Activated CD4-positive, alpha-beta T cell treated with anti-CD3 and anti-CD28 coated beads for 36 hours (primary cell): Measurements from ENCODE around the gene TIMP2. TPM values are rescaled to one million over a fixed set of nuclear protein-coding genes. Genes with fewer than 3 reads are reported as not detected.

Source experiments
- ATAC-seq: fragments of 200-7000 bp; cut with Tn5 transposase; one replicate; pipeline ENCODE4 v1.10.0; 2021; ENCODE audit warnings: mild to moderate bottlenecking, moderate library complexity
- CTCF ChIA-PET: fragments of 350-600 bp; sonication (Branson Sonifier 250); formaldehyde crosslinking; loops from one replicate; lab custom pipeline; 2021; ENCODE audit warnings: antibody characterized with exemption; lab: Charles Lee
- POLR2A ChIA-PET: fragments of 350-600 bp; sonication (Branson Sonifier 250); formaldehyde crosslinking; loops from one replicate; lab custom pipeline; 2021; ENCODE audit warnings: antibody characterized with exemption, inconsistent platforms; lab: Charles Lee
- DNase-seq: peaks from one replicate; pipeline ENCODE4 v3.0.0-alpha.2; 2020
- H3K27ac Mint-ChIP-seq: one replicate; pipeline ENCODE4 v1.8.0; 2021; ENCODE audit warnings: mixed read lengths
- H3K27me3 Mint-ChIP-seq: one replicate; pipeline ENCODE4 v1.8.0; 2021; ENCODE audit warnings: mixed read lengths
- H3K36me3 Mint-ChIP-seq: one replicate; pipeline ENCODE4 v1.8.0; 2021; ENCODE audit warnings: low read depth, mixed read lengths
- H3K4me1 Mint-ChIP-seq: one replicate; pipeline ENCODE4 v1.8.0; 2021; ENCODE audit warnings: mixed read lengths
- H3K4me3 Mint-ChIP-seq: one replicate; pipeline ENCODE4 v1.8.0; 2021; ENCODE audit warnings: mild to moderate bottlenecking, moderate library complexity, mixed read lengths
- H3K9me3 Mint-ChIP-seq: one replicate; pipeline ENCODE4 v1.8.0; 2021; ENCODE audit warnings: low read depth, mixed read lengths
- intact Hi-C, 2 experiments: fragments of 100-400 bp; cut with DNase I in 1 of 2; cut with micrococcal nuclease in 1 of 2; formaldehyde crosslinking; loops; one replicate each; pipeline versions ENCODE4 v1.14.2 to v1.15.1; 2022 to 2024; cut with DNase I, micrococcal nuclease
- total RNA-seq, 2 experiments: library from RNA; stranded (reverse); gene quantifications; one replicate each; pipeline ENCODE4 v1.2.3, GENCODE V29; 2021

Gene TIMP2
- total RNA-seq, 2 experiments from 2014 or later: 1.6 to 1.9 TPM

GRCh38 chr17:78840530-78840779 lies 84.7 kb downstream of the TIMP2 start:
- H3K27me3 Mint-ChIP-seq: no peaks in the 10 kb centered on the region
- H3K9me3 Mint-ChIP-seq: no peaks in the 10 kb centered on the region
- peaks cover 44% of the 10 kb centered on the region for H3K4me1 Mint-ChIP-seq
- ATAC-seq: no peak
- intact Hi-C loops: loop anchor here (1.0 to 5.0 kb wide), 10 partner anchors 23 to 957 kb away; partner anchors contain the start of genes CYTH1 (in 2 of the 2), CANT1 (in 1 of the 2), CBX8 (in 1 of the 2) and ENGASE (in 1 of the 2)
- no peak for DNase-seq
- CTCF ChIA-PET: no interaction called here
- POLR2A ChIA-PET: no interaction called here
- H3K27ac Mint-ChIP-seq: peak overlapping the region; percentile 96
- peak overlapping the region; percentile 86 for H3K4me3 Mint-ChIP-seq
- peaks cover 32% of the 10 kb centered on the region for H3K36me3 Mint-ChIP-seq

- ATAC-seq (peak; percentile 3), DNase-seq (peak; percentile 67)
- POLR2A ChIA-PET: no interaction called here
- peak overlapping the region; percentile 86 for H3K4me3 Mint-ChIP-seq
- no peaks in the 10 kb centered on the region for H3K9me3 Mint-ChIP-seq
- H3K27ac Mint-ChIP-seq: peak overlapping the region; percentile 93
- H3K4me1 Mint-ChIP-seq: peaks cover 44% of the 10 kb centered on the region
- CTCF ChIA-PET: no interaction called here
- intact Hi-C loops: loop anchor here (1.0 to 5.0 kb wide), 10 partner anchors 23 to 957 kb away; partner anchors contain the start of genes CYTH1 (in 2 of the 2), CANT1 (in 1 of the 2), CBX8 (in 1 of the 2) and ENGASE (in 1 of the 2)
- no peaks in the 10 kb centered on the region for H3K27me3 Mint-ChIP-seq
- H3K36me3 Mint-ChIP-seq: peaks cover 38% of the 10 kb centered on the region
Observed at GRCh38 chr17:78839762-78840529, 85.2 kb downstream of the TIMP2 start.

- intact Hi-C loops: loop anchor here in 1 of 2 experiments (1.0 kb wide), 1 partner anchor 22 kb away; no protein-coding TSS in a partner anchor
- Mint-ChIP-seq H3K4me3 (peak overlapping the region; percentile 86), H3K27me3 (no peaks in the 10 kb centered on the region), H3K9me3 (no peaks in the 10 kb centered on the region), H3K36me3 (peaks cover 41% of the 10 kb centered on the region), H3K4me1 (peaks cover 41% of the 10 kb centered on the region), H3K27ac (peak overlapping the region; percentile 93)
- ATAC-seq (peak; percentile 10), DNase-seq (no peak)
- ChIA-PET CTCF (interaction anchor here (1.6 kb wide), 1 partner anchor 10 kb away, joined by 4 read pairs; no protein-coding TSS in a partner anchor), POLR2A (no interaction called here)
Observed at GRCh38 chr17:78839235-78839761, 85.9 kb downstream of the TIMP2 start.

GRCh38 chr17:78838574-78839005 lies 86.6 kb downstream of the TIMP2 start:
- Mint-ChIP-seq H3K27me3 (no peaks in the 10 kb centered on the region), H3K36me3 (peaks cover 44% of the 10 kb centered on the region), H3K4me3 (peak overlapping the region; percentile 86), H3K9me3 (no peaks in the 10 kb centered on the region), H3K4me1 (peaks cover 35% of the 10 kb centered on the region), H3K27ac (peak overlapping the region; percentile 93)
- POLR2A ChIA-PET: no interaction called here
- no peak for ATAC-seq
- CTCF ChIA-PET: interaction anchor here (0.9 to 1.6 kb wide), 3 partner anchors 10 to 133 kb away, joined by 3 to 4 read pairs (median 3); no protein-coding TSS in a partner anchor
- DNase-seq: no peak
- intact Hi-C loops: loop anchor here in 1 of 2 experiments (1.0 kb wide), 1 partner anchor 21 kb away; no protein-coding TSS in a partner anchor

GRCh38 chr17:78836420-78837021 lies 88.7 kb downstream of the TIMP2 start:
- Mint-ChIP-seq H3K4me3 (no peak overlapping the region), H3K27ac (peak overlapping the region; percentile 6), H3K9me3 (no peaks in the 10 kb centered on the region), H3K36me3 (peaks cover 64% of the 10 kb centered on the region), H3K4me1 (peaks cover 27% of the 10 kb centered on the region), H3K27me3 (no peaks in the 10 kb centered on the region)
- ChIA-PET CTCF (interaction anchor here (1.4 to 1.5 kb wide), 2 partner anchors 9 to 13 kb away, joined by 3 to 5 read pairs; no protein-coding TSS in a partner anchor), POLR2A (no interaction called here)
- DNase-seq (no peak), ATAC-seq (no peak)
- intact Hi-C loops: no loop called here

GRCh38 chr17:78834571-78834970 lies 90.6 kb downstream of the TIMP2 start:
- ATAC-seq (no peak), DNase-seq (no peak)
- Mint-ChIP-seq H3K4me3 (no peak overlapping the region), H3K9me3 (no peaks in the 10 kb centered on the region), H3K4me1 (peaks cover 31% of the 10 kb centered on the region), H3K36me3 (peaks cover 75% of the 10 kb centered on the region), H3K27ac (no peak overlapping the region), H3K27me3 (no peaks in the 10 kb centered on the region)
- ChIA-PET POLR2A (no interaction called here), CTCF (interaction anchor here (0.7 to 0.8 kb wide), 2 partner anchors 14 to 112 kb away, joined by 3 to 5 read pairs; no protein-coding TSS in a partner anchor)
- intact Hi-C loops: no loop called here

- ATAC-seq: no peak
- intact Hi-C loops: no loop called here
- POLR2A ChIA-PET: interaction anchor here (0.9 kb wide), 1 partner anchor 12 kb away, joined by 6 read pairs; no protein-coding TSS in a partner anchor
- CTCF ChIA-PET: interaction anchor here (0.6 kb wide), 1 partner anchor 62 kb away, joined by 3 read pairs; no protein-coding TSS in a partner anchor
- no peaks in the 10 kb centered on the region for H3K9me3 Mint-ChIP-seq
- peaks cover 15% of the 10 kb centered on the region for H3K4me1 Mint-ChIP-seq
- no peak for DNase-seq
- no peak overlapping the region for H3K4me3 Mint-ChIP-seq
- H3K27ac Mint-ChIP-seq: no peak overlapping the region
- H3K36me3 Mint-ChIP-seq: peaks cover 76% of the 10 kb centered on the region
- H3K27me3 Mint-ChIP-seq: no peaks in the 10 kb centered on the region
Observed at GRCh38 chr17:78832541-78832810, 92.7 kb downstream of the TIMP2 start.

- CTCF ChIA-PET: no interaction called here
- H3K36me3 Mint-ChIP-seq: peaks cover 71% of the 10 kb centered on the region
- POLR2A ChIA-PET: interaction anchor here (0.6 to 0.9 kb wide), 5 partner anchors 12 to 468 kb away, joined by 3 to 7 read pairs (median 6); no protein-coding TSS in a partner anchor
- H3K4me1 Mint-ChIP-seq: peaks cover 10% of the 10 kb centered on the region
- DNase-seq (no peak), ATAC-seq (no peak)
- H3K9me3 Mint-ChIP-seq: no peaks in the 10 kb centered on the region
- no peaks in the 10 kb centered on the region for H3K27me3 Mint-ChIP-seq
- no peak overlapping the region for H3K27ac Mint-ChIP-seq
- H3K4me3 Mint-ChIP-seq: no peak overlapping the region
- intact Hi-C loops: no loop called here
Observed at GRCh38 chr17:78831688-78832540, 93.3 kb downstream of the TIMP2 start.

- no peaks in the 10 kb centered on the region for H3K9me3 Mint-ChIP-seq
- no peaks in the 10 kb centered on the region for H3K27me3 Mint-ChIP-seq
- H3K27ac Mint-ChIP-seq: no peak overlapping the region
- CTCF ChIA-PET: interaction anchor here (0.5 to 1.3 kb wide), 3 partner anchors 9 to 1493 kb away, joined by 3 to 4 read pairs (median 3); no protein-coding TSS in a partner anchor
- POLR2A ChIA-PET: interaction anchor here (0.6 to 0.8 kb wide), 2 partner anchors 12 to 330 kb away, joined by 3 read pairs; no protein-coding TSS in a partner anchor
- no peak for DNase-seq
- no peak for ATAC-seq
- no peak overlapping the region for H3K4me3 Mint-ChIP-seq
- peaks cover 66% of the 10 kb centered on the region for H3K36me3 Mint-ChIP-seq
- peaks cover 21% of the 10 kb centered on the region for H3K4me1 Mint-ChIP-seq
- intact Hi-C loops: no loop called here
Observed at GRCh38 chr17:78829477-78829876, 95.7 kb downstream of the TIMP2 start.

- no peak overlapping the region for H3K27ac Mint-ChIP-seq
- no peaks in the 10 kb centered on the region for H3K9me3 Mint-ChIP-seq
- peaks cover 21% of the 10 kb centered on the region for H3K4me1 Mint-ChIP-seq
- peak; percentile 59 for DNase-seq
- intact Hi-C loops: no loop called here
- peaks cover 70% of the 10 kb centered on the region for H3K36me3 Mint-ChIP-seq
- CTCF ChIA-PET: interaction anchor here (0.5 to 1.3 kb wide), 6 partner anchors 8 to 1492 kb away, joined by 3 to 5 read pairs (median 3); no protein-coding TSS in a partner anchor
- no peaks in the 10 kb centered on the region for H3K27me3 Mint-ChIP-seq
- ATAC-seq: peak; percentile 91
- no peak overlapping the region for H3K4me3 Mint-ChIP-seq
- POLR2A ChIA-PET: interaction anchor here (0.8 to 1.1 kb wide), 2 partner anchors 9 to 12 kb away, joined by 3 read pairs; no protein-coding TSS in a partner anchor
Observed at GRCh38 chr17:78828470-78829185, 96.6 kb downstream of the TIMP2 start.
